Peyer's patch (tissue), 4 donors: ENCODE results near the gene HOXD10. TPM values are rescaled to one million over a fixed set of nuclear protein-coding genes. Genes with fewer than 3 reads are reported as not detected.
A peak's percentile ranks its signal among the peaks of the same experiment; 100 is the strongest.

Experiments used
- DNase-seq, 3 donors: peaks; one replicate each; pipeline ENCODE4 v3.0.0-alpha.2; 2017 to 2019
- H3K27ac ChIP-seq, 4 donors: fragments of 200-600 bp; sonication (generic); one replicate each; pipeline ENCODE4 v1.5.1; 2016 to 2019
- H3K27me3 ChIP-seq, 2 donors: fragments of 200-600 bp; sonication (generic); one replicate each; pipeline ENCODE4 v1.5.1; 2019
- H3K36me3 ChIP-seq, 3 donors: fragments of 200-600 bp; sonication (generic); one replicate each; pipeline ENCODE4 v1.5.1; 2016 to 2019
- H3K4me1 ChIP-seq, 4 donors: fragments of 200-600 bp; sonication (generic); one replicate each; pipeline ENCODE4 v1.5.1; 2016 to 2019
- H3K4me3 ChIP-seq, 4 donors: fragments of 200-600 bp; sonication (generic); 1 replicate in 3 of 4; 2 replicates in 1 of 4; pipeline ENCODE4 v1.5.1; 2016 to 2019; ENCODE audit warnings: mild to moderate bottlenecking in 1 of 4
- H3K9me3 ChIP-seq, 4 donors: fragments of 200-600 bp; sonication (generic); one replicate each; pipeline ENCODE4 v1.5.1; 2016 to 2019; ENCODE audit warnings: mild to moderate bottlenecking in 1 of 4
- POLR2A ChIP-seq, 2 donors: fragments of 450-650 bp; IDR thresholded peaks; one replicate each; pipeline ENCODE4 v1.5.1; 2017; ENCODE audit warnings: antibody characterized with exemption in 2 of 2, mild to moderate bottlenecking in 2 of 2, moderate library complexity in 2 of 2
- total RNA-seq, 4 donors: library from RNA; depleted of rRNA; stranded (reverse); fragments of >200 nt; gene quantifications; one replicate each; pipeline ENCODE4 v1.1.0, GENCODE V29; 2016
- TF ChIP-seq, protein P1 (sequence below), 6 experiments: fragments of 450-650 bp in 4 of 6; fragments of 200-600 bp in 2 of 6; sonication (generic) in 1 of 6; IDR thresholded peaks; one replicate each; pipeline ENCODE4 v1.5.1; 2017 to 2019; ENCODE audit warnings: antibody characterized with exemption in 6 of 6, mild to moderate bottlenecking in 3 of 6, moderate library complexity in 1 of 6

The HOXD10 gene
- total RNA-seq, 4 donors from 2014 or later, result not detected

DNA sequence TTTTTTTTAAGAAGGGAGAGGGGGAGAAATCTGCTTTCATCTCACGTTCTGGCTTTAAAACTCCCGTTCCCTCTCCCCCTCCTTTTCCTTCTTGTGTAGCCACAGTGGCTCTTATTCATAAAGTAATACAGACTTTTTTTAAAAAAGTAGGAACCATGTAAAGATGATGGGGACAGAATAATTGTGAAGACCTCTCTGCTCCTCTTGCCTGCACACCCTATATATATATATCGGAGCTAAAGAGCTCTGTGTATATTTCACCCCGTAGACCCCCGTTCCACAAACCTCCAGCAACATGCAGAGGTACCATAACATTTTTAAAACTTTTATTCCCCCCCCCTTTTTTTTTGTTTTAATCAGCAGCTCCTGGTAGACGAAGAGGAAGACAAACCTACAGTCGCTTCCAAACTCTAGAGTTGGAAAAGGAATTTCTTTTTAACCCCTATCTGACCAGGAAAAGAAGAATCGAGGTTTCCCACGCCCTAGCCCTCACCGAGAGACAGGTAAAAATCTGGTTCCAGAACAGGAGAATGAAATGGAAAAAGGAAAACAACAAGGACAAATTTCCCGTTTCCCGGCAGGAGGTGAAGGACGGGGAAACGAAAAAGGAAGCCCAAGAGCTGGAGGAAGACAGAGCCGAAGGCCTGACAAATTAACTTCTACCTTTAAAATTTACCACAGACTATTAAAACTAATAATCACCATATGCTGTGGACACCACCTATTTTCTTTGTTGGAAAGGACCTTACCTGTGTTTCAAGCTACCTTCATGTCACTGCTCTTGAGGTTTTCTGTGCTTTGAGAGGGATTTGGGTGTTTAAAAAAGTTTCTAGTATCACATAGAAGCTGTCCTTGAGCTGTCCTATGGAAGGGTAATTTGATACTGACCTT is 14.6 kb downstream of the HOXD10 start:
- no peak for TF ChIP-seq POLR2A (IDR thresholded peaks at IDR 0.05)
- TF ChIP-seq, protein P1, sequence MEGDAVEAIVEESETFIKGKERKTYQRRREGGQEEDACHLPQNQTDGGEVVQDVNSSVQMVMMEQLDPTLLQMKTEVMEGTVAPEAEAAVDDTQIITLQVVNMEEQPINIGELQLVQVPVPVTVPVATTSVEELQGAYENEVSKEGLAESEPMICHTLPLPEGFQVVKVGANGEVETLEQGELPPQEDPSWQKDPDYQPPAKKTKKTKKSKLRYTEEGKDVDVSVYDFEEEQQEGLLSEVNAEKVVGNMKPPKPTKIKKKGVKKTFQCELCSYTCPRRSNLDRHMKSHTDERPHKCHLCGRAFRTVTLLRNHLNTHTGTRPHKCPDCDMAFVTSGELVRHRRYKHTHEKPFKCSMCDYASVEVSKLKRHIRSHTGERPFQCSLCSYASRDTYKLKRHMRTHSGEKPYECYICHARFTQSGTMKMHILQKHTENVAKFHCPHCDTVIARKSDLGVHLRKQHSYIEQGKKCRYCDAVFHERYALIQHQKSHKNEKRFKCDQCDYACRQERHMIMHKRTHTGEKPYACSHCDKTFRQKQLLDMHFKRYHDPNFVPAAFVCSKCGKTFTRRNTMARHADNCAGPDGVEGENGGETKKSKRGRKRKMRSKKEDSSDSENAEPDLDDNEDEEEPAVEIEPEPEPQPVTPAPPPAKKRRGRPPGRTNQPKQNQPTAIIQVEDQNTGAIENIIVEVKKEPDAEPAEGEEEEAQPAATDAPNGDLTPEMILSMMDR (IDR thresholded peaks at IDR 0.05), result no peak
- DNase-seq, result no peak
- H3K4me1 ChIP-seq, result peaks cover 0 to 22% (median 0%) of the 10 kb centered on the region in 4 donors
- H3K27me3 ChIP-seq, result peaks cover 0 to 23% of the 10 kb centered on the region in 2 donors
- H3K27ac ChIP-seq, result peak overlapping the region; percentile 72 to 97 (median 86)
- peak overlapping the region; percentile 38 to 63 (median 52) for H3K4me3 ChIP-seq
- no peaks in the 10 kb centered on the region for H3K9me3 ChIP-seq
- no peaks in the 10 kb centered on the region for H3K36me3 ChIP-seq

DNA sequence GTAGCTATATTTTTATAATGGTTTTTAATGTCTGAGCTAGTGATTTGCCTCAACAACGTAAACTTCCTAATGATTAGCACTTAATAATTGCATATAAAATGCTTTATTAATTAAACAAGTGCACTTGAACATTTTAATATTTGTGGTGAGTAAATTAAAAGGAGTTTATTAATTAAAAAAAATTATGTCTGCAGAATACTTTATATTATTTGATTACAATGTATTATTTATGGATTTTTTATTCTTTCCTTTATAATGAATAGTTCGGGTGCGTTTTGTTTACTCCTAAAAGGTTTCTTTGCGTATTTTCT is 15.2 kb downstream of the HOXD10 start:
- Histone ChIP-seq H3K4me1 (peaks cover 0 to 23% (median 0%) of the 10 kb centered on the region in 4 donors), H3K27ac (peak overlapping the region in 3 of 4 donors; percentile 13 to 97 (median 29)), H3K9me3 (no peaks in the 10 kb centered on the region), H3K36me3 (no peaks in the 10 kb centered on the region), H3K4me3 (peak overlapping the region in 2 of 4 donors; percentile 21 to 63), H3K27me3 (peaks cover 0 to 23% of the 10 kb centered on the region in 2 donors)
- TF ChIP-seq POLR2A (IDR thresholded peaks at IDR 0.05), result no peak
- TF ChIP-seq, protein P1 (IDR thresholded peaks at IDR 0.05), result no peak
- no peak for DNase-seq

DNA sequence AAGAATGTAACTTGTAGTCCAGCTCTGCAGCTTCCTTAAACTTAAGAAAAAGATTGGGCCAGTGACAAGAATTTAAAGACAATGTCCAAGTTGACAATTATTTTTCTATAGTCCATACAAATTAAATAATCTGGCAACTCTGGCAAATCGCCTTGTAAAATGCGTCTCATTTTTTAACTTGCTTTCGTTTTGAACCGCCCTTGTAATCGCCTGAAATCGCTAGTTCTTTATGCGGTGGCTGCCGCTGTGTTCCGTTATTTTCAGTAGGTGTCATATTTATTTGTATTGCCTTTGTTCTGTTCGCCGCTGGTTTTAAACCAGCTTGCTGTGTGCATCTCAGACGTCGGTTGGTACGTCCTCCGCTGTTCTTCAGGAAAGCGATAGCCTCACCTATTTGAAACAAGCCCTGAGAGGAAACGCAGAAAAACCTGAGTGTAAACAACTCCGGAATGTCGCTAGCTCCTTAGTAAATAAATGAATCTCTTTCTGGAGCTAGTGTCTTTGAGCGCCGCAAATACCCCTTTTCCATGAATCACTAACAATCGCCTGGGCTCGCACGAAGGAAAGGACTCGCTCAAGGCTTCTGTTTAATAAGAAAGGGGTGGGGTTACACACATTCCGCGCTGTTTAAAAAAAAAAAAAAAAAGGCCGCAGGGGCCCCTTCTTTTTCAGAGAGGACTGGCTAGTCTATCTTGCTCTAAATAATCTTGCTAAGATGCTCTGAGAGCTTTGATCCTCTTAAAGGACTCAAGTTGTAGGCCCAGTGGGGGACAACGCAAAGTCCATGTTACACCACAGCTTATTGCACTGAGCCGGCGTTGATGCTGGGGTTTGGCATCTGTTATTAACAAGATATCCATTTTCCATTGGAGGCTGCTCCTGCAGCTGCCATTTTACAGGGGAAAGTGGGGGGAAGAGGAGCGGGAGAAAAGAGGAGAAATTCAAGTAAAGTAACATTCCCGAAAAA is 15.9 kb downstream of the HOXD10 start:
- peaks cover 0 to 23% of the 10 kb centered on the region in 2 donors for H3K27me3 ChIP-seq
- peak overlapping the region in 3 of 4 donors; percentile 13 to 97 (median 51) for H3K27ac ChIP-seq
- no peaks in the 10 kb centered on the region for H3K36me3 ChIP-seq
- peaks cover 0 to 28% (median 0%) of the 10 kb centered on the region in 4 donors for H3K4me1 ChIP-seq
- peak overlapping the region; percentile 1 to 63 (median 24) for H3K4me3 ChIP-seq
- no peak for TF ChIP-seq POLR2A (IDR thresholded peaks at IDR 0.05)
- TF ChIP-seq, protein P1 (IDR thresholded peaks at IDR 0.05), result no peak
- DNase-seq, result peak in 1 of 3 donors; percentile 25
- no peaks in the 10 kb centered on the region for H3K9me3 ChIP-seq

DNA sequence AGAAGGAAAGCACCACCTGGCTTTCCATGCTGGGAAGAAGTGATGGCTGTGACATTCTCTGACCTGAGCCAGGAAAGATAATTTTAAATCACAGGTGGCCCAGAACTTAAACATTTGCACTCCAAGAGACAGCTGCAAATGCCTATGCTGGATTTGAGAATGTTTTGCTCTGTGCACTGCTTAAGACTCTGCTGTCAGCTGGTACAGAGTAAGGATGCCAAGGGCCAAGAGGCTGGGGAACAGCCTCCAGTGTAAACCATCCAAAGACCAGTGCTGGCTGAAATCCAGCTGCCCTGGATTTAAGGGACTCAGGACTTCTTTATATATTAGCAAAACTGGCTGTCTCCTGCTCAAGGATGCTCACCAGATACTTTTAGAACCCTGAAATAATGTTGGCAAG is 16.8 kb downstream of the HOXD10 start:
- Histone ChIP-seq H3K36me3 (no peaks in the 10 kb centered on the region), H3K27ac (peak overlapping the region in 1 of 4 donors; percentile 19), H3K4me3 (no peak overlapping the region), H3K9me3 (no peaks in the 10 kb centered on the region), H3K27me3 (peaks cover 0 to 23% of the 10 kb centered on the region in 2 donors), H3K4me1 (peaks cover 0 to 24% (median 0%) of the 10 kb centered on the region in 4 donors)
- no peak for TF ChIP-seq POLR2A (IDR thresholded peaks at IDR 0.05)
- TF ChIP-seq, protein P1 (IDR thresholded peaks at IDR 0.05), result no peak
- DNase-seq, result no peak

DNA sequence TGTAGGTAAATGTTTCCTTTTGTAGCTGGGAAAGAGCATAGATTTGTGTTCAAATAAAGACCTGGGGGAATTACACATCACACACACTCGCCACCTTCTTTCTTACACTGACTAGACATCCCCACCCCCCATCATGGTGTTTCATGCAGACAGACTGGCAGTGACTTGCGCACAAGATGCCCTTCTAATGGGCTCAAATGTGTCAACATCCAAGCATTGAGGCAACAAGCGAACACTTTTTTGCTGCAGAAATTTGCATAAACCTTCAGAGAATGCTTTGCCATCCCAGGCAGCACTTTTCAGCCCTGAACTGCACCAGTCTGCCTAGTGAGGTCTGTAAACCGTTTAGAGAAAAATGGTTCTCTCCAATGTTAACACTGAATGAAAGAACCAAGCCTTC is 17.5 kb downstream of the HOXD10 start:
- no peak overlapping the region for H3K27ac ChIP-seq
- H3K4me1 ChIP-seq, result peaks cover 0 to 18% (median 0%) of the 10 kb centered on the region in 4 donors
- H3K9me3 ChIP-seq, result no peaks in the 10 kb centered on the region
- H3K27me3 ChIP-seq, result peaks cover 0 to 18% of the 10 kb centered on the region in 2 donors
- H3K36me3 ChIP-seq, result no peaks in the 10 kb centered on the region
- no peak overlapping the region for H3K4me3 ChIP-seq
- DNase-seq, result no peak
- TF ChIP-seq, protein P1 (IDR thresholded peaks at IDR 0.05), result no peak
- no peak for TF ChIP-seq POLR2A (IDR thresholded peaks at IDR 0.05)
